Stimulated activated CD4-positive, alpha-beta T cell treated with anti-CD3 and anti-CD28 coated beads, Interleukin-2, amount 100 ng/mL, for 4 hours (primary cell): ENCODE data around the gene FSTL4.
"Not testable (repeated sequence)": the region's sequence is repeated elsewhere in the genome, so short reads cannot be mapped to it uniquely, and the experiment has no call there.

Source experiments
- DNase-seq: peaks from one replicate; pipeline ENCODE4 v3.0.0-alpha.2; 2020; ENCODE audit warnings: low read depth

The FSTL4 gene

GRCh38 chr5:133455676-133456075 is 156.7 kb downstream of the FSTL4 start:
- no peak for DNase-seq

DNA sequence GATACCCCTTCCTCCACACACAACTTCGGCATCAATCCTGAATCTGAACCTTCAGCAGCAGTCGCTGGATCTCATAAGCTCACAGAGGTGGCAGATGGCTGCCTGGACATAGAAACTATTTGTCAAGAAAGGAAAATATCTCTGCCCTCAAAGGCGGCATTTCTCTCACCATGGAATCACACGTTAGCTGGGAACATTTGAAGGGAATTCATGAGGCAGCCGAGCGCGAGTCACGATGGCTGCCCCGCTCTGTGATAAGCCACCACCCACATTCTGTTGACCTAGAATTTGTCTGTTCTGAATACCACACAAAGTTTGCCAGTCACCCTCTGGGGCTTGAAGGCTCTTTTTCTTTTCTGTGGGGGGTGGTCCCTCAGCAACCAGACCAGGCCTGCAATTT is 157.9 kb downstream of the FSTL4 start:
- DNase-seq = no peak

- DNase-seq = no peak
Observed at GRCh38 chr5:133453831-133454230, 158.5 kb downstream of the FSTL4 start.

DNA sequence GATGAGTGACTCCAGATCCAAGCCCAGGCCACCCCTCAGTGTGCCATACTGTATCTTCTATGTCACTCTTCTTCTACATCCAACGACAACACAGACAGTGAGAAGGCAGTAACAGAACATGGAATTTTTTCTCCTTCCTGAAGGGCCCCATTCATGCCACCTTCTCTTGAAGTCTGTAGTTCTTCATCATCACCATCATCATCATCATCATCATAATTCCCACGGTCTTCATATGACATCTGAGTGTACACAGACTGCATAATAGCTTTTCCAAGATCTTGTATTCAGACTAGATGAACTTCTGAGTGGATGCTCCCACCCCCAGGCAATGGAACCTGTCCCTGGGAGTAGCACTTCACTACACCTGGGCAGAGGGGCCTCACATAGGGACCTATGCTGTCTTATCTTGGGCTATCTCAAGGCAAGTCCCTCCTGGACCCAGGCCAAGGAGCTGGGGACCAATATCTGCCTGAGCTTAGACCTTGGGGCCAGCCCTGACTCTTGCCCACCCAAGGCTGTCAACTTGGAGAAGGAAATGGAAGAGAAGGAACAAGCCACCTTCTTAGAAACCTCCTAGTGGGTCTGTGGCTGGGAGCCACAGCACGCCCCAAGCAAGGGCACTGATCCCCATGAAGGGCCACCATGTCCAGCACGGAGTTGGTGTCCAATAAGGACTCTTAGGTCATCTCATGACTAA is 159.1 kb downstream of the FSTL4 start:
- no peak for DNase-seq

- no peak for DNase-seq
Observed at GRCh38 chr5:133451926-133452325, 160.4 kb downstream of the FSTL4 start.

- no peak for DNase-seq
Observed at GRCh38 chr5:133450286-133450685, 162.1 kb downstream of the FSTL4 start.

GRCh38 chr5:133449181-133449580 is 163.2 kb downstream of the FSTL4 start:
- DNase-seq = no peak

DNA sequence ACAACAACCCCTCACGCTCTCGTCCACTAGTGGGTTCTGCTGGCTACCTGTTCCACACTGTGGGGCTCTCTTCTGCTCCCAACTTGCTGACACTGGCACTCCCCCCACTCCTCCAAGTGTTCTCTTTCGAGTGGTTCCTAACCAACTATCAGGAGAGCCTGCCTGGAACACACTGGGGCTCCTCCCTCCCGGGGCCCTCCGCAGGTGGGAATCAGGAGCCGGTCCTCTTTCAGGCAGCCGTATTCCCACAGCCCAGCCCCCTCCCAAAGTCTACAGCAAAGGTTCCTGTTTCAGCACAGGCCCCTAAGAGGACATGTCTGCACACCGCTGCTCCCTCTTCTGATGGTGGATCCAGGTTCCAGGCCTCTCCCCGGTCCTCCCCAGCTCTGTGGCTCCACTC is 165.9 kb downstream of the FSTL4 start:
- DNase-seq = no peak

DNA sequence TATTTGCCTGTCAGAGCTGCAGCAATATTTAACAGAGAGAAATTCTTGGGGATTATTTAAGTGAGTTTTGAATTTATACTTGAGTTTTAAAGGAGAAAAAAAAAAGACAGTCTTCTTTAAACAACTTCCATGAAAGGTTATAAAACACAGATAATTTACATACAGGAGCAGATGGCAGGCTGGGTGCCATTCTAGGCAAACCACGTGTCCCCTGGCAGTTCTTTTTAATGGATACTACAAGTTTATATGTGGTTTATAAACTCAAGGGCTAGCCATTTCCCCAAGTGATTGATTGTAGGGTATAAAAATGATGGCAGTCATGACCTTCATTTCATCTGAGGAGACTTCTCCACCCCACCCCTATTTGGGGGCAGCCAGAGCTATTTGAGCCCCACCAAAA is 166.6 kb downstream of the FSTL4 start:
- DNase-seq = no peak

DNA sequence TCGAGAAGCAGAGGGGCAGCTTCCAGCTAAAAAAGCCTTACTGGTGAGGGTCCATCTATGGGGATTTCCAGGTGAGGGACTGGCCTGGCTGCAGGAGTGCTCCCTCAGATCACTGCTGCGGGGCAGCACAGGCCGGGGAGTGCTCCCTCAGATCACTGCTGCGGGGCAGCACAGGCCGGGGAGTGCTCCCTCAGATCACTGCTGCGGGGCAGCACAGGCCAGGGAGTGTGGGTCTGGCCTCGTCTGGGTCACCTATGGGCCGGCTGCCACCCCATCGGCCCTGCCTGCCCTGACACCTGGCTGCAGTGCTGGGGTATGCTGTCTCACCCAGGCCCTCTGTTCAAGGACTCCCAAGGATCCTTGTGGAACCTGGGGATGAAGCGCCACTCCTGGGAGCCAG is 167.1 kb downstream of the FSTL4 start:
- not testable (repeated sequence) for DNase-seq

DNA sequence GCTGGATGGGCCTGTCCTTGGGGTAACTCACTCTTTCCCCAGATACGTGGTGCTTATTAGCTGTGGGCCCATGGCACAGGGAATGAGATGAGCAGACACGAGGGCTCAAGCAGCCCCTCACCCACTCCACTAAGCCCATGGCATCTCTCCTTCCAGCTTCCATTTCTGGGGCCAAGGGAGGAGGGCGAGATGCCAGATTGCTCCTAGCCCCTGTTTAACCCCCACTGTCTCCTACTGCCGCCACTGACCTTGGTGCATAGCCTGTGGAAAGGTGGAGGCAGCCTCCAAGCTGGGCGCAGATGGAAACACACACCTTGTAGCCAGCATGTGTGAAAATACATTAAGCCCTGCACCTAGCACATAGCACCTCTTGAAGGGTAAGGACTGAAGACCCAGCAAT is 167.6 kb downstream of the FSTL4 start:
- DNase-seq = no peak

- DNase-seq = no peak
Observed at GRCh38 chr5:133441166-133441815, 171.1 kb downstream of the FSTL4 start.

- DNase-seq = no peak
Observed at GRCh38 chr5:133440467-133441115, 171.8 kb downstream of the FSTL4 start.

- DNase-seq = no peak
Observed at GRCh38 chr5:133439859-133440258, 172.5 kb downstream of the FSTL4 start.

DNA sequence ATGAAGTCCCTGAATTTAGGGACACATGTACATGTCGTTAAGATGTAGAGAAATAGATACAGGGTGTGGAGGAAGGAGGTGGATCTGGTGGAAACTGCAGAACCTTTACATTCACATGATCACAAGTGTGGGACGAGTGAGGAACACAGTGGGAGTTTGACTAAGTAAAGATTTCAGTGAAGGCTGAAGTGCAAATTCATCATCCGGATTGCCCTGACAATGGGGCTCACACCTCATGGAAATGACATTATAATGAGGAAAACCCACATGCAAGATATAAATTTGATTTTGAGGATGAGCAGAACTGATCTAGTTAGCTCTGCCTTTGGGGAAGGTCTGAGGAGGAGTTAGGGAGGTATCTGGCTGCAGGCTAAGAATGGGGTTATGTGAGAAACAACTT is 173.9 kb downstream of the FSTL4 start:
- DNase-seq = no peak

GRCh38 chr5:133434336-133434735 is 178.0 kb downstream of the FSTL4 start:
- DNase-seq = no peak

DNA sequence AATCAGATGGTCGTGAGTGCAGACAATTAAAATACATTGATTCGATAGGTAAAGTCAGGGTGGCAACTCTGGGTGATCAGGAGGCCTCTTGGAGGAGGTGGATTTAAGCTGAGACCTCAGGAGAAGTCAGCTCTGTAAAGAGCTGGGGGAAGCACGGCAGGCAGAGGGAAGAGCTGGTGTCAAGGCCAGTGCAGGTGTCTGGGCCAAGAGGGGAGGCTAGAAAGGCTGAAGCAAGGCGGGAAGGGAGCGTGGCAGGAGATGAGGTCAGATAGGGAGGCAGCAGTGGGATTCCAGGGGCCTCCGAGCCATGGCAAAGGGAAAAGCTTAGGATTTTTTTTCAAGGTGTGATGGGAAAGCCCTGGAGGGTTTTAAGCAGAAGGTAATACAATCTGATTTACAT is 178.7 kb downstream of the FSTL4 start:
- DNase-seq = no peak

GRCh38 chr5:133432956-133433532 is 179.3 kb downstream of the FSTL4 start:
- no peak for DNase-seq

- DNase-seq = no peak
Observed at GRCh38 chr5:133431326-133431865, 180.9 kb downstream of the FSTL4 start.

- DNase-seq = no peak
Observed at GRCh38 chr5:133430095-133430494, 182.2 kb downstream of the FSTL4 start.

GRCh38 chr5:133429046-133429445 is 183.3 kb downstream of the FSTL4 start:
- DNase-seq = no peak

GRCh38 chr5:133428072-133428660 is 184.2 kb downstream of the FSTL4 start:
- DNase-seq = no peak
